ENCODE measurements around the gene DDX10.
"Not testable (repeated sequence)": the region's sequence is repeated elsewhere in the genome, so short reads cannot be mapped to it uniquely, and the experiment has no call there.

The DDX10 gene

DNA sequence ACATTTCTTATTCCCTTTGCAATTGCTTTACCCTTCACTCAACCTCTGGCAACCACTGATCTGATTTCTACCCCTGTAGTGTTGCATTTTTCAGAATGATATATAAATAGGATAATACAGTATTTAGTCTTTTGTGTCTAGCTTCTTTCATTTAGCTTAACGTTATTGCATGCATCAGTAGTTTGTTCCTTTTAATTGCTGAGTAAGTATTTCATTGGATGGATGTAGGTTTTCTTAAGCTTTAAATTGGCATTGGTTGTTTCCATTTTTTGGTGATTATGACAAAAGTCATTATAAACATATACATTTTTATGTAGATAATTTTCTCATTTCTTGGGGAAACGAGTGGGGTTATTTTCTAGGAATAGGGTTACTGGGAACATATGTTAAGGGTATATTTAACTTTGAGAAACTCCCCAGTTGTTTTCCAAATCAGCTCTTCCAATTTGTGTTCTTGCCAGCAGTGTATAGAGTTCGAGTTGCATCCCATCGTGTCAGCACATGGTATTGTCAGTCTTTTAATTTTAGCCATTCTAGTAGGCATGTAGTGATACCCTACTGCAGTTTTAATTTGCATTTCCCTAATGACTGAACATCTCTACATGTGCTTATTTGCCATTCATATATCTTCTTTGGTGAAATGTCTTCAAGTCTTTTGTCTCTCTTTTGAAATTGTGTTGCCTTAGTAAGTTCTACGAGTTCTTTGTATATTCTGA, 60.3 kb downstream of the DDX10 start:
- no peak for ATAC-seq

GRCh38 chr11:108726077-108726800, 61.4 kb downstream of the DDX10 start:
- ATAC-seq = no peak

- ATAC-seq = peak; percentile 53 to 84
Measured at GRCh38 chr11:108727665-108728064, 62.8 kb downstream of the DDX10 start.

DNA sequence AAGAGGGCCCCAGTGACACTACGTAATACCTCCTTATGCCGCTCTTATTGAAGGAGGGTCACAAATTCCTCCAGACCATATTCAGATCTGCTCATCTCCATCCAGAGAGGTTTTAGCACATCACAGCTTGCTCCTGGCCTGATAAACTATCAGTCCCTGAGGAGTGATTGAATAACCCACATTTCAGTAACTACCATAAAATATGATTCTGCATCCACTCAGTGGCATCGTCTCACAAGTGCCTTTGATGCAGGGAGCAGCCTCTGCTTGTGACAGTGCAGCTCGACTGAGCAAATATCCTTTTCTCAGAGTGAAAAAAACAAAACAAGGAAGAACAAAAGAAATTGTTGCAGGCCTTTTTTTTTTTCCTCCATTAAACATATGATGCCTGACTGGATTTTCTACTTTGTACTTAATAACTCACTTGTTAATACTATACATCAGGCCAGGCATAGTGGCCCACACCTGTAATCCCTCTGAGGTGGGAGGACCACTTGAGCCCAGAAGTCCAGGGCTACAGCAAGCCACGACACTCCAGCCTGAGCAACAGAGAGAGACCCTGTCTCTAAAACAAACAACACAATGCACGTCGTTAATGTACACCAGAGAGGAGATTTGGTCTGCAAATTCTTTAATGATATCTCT, 64.5 kb downstream of the DDX10 start:
- no peak for ATAC-seq

DNA sequence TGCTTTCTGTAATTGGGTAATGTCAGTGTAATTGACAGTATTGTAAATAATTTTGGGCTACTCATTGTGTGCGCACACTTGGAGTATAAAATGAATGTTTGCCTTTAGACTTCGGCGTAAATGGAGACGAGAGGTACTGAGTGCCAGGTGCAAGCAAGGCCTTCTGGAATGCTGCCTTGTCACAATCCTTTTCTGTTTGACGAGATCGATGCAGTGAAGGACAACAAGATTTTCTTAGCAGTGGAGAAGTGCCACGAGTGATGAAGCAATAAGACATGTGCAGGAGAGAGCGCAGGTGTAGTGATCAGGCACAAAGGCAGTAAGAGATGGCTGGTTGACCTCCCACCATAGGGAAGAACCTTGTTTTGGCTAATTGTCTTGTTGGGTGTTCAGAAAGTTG, 67.5 kb downstream of the DDX10 start:
- no peak for ATAC-seq

DNA sequence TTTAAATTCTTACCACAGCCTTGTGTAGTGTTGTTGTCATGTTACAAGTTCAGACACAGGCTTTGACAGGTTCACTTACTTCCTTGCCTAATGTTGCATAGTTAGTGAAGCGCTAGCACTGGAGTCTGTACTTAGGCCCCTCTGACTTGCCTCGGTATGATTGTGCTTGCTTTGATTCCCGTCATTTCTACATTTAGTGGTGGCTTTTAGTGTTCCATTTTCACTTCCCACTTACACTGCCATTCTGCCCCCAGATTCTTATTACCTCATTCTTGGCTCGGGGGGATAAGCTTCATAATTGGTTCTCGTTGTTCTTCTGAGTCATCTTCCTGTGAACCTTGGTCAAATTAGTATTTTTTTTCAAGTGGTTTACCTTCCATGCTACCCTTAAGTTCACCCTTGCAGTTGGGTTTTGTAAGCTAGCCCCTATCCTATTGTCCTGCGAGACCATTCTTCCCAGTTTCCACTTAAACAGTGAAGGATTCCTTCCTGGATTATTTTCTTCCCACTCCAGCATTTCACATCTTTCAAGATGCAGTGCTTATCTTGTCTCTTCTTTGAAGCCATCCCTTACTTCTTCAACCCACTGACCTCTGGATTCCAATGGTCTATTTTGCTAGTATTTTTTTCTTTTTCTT, 68.7 kb downstream of the DDX10 start:
- ATAC-seq = peak; percentile 97 to 99

DNA sequence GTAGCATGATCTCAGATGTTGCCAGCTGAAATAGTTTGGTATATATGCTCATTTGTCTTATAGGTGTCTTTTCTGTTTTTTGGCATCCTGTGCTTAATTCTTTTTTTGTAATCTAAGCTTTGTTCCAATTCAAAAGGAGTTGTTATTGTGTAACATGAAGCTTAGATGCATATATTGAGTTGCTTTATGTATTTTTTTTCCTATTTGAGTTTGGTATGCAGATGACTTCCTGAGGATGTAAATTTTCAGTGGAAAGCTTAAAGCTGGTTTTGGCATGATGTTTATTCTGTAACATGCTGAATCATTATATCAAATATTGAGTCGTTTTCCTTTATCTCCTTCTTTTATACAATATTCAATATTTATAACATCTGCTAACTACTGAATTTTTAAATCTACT, 69.4 kb downstream of the DDX10 start:
- ATAC-seq = no peak

DNA sequence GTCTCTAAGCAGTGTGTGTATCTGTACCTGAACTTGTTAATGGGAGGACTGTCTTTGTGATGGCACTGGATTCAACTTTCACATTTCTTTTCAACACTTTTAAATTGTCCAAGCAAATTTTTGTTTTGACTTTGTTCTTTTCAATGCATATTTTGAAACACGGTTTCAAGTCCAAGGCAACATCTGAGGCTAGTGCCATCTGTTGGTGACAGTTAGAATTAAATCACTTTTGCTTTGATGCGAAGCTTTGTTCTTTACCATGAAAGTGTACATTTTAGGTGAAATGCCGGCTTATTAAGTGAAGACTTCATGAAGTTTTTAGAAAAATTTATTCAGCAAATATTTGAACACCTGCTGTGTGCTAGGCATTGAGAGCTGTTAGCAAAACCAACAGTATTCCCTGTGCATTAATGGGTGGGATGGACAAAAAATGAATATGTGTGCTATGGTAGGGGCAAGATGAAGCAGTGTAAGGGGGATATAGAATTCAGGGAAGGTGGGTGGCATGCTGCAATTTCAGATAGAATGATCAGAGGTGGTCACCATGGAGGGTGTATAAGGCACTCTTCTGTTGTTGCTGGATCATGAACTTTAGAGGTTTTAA, 70.2 kb downstream of the DDX10 start:
- no peak for ATAC-seq

GRCh38 chr11:108740132-108740531, 75.3 kb downstream of the DDX10 start:
- not testable (repeated sequence) for ATAC-seq

- ATAC-seq = no peak
Measured at GRCh38 chr11:108743851-108744250, 79.0 kb downstream of the DDX10 start.

GRCh38 chr11:108748968-108749367, 84.1 kb downstream of the DDX10 start:
- no peak for ATAC-seq

- ATAC-seq = no peak
Measured at GRCh38 chr11:108751444-108751843, 86.6 kb downstream of the DDX10 start.

DNA sequence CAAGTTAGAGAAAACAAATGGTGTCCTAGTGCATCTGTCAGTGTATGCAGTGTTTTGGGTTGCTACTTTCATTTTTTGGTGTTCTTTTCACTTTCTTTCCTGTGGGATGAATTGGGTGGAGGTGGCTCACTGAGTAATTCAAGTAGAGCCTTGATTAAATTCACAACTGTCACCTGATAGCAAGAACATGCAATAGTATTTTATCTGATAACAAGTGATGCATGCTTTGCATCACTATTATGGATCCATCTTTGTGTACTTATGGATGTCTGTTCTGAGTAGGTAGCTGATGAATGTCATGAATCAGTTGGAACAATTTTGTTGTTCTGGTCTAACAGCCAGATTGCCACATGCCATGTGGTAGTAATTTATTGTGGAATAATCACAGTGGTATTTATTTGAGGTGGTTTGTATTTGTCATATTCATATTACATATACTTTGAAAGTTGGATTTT, 87.5 kb downstream of the DDX10 start:
- ATAC-seq = peak in 1 of 2 donors; percentile 33

- ATAC-seq = no peak
Measured at GRCh38 chr11:108754901-108755625, 90.2 kb downstream of the DDX10 start.

GRCh38 chr11:108757630-108758029, 92.8 kb downstream of the DDX10 start:
- ATAC-seq = no peak

GRCh38 chr11:108758458-108758857, 93.6 kb downstream of the DDX10 start:
- ATAC-seq = no peak

DNA sequence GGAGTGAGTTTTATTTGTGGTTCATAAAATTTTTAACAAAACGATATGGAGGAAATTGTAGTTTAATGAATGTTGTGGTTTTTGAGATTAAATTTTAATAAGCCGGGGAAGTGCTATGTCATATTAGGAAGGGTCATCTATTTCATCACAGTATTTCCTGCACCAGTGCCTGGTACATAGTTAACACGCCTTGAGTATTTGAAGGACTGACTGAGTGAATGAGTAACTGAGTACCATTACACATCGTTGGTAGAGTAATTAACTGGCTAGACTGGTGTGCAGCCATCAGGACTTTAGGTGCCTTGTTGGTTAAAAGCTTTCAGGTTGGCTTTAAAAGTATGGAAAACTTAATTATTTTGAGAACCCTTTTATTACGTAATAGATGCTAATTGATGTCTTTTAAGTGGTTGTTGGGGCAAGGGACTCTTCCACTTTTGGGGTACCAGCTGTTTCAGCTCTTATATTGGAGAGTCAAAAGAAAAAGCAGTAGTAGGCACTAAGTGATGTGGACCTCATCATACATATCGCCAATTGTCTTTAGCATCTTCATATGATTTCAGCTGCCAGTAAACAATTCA, 101.8 kb downstream of the DDX10 start:
- no peak for ATAC-seq

DNA sequence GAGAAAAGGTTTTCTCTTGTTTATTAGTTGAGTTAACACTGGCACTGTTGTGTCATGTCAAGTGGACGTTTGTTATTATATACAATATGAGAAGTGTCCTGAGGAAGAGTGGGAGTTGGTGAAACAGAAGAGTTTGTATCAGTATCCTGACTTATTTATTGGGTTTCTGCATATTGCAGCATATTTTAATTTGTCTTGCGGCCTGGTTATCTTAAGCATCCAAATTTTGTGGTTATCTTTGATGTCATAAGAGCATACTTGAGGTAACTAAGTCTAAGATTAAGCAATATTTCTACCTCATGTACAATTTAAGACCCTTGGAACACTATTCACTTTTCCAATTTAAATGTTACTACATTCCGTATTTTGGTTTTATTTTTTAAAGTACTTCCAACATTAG, 103.5 kb downstream of the DDX10 start:
- no peak for ATAC-seq

DNA sequence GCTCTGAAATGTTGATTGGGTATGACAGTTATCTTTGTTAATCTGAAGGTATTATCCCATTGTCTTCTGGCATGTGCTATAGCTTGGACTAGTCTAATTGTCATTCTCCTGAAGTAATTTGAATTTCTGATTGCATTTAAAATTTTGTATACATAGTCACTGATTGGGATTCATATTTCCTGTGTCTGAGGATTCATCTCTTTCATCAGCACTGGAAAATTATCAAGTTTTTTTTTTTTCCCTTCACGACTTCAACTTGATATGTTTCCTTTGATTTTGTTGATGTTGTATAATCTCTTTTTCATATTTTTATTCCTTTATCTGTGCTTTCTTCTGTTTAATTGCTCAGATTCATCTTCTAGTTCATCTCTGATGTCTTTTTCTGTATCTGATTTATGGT, 104.1 kb downstream of the DDX10 start:
- no peak for ATAC-seq

DNA sequence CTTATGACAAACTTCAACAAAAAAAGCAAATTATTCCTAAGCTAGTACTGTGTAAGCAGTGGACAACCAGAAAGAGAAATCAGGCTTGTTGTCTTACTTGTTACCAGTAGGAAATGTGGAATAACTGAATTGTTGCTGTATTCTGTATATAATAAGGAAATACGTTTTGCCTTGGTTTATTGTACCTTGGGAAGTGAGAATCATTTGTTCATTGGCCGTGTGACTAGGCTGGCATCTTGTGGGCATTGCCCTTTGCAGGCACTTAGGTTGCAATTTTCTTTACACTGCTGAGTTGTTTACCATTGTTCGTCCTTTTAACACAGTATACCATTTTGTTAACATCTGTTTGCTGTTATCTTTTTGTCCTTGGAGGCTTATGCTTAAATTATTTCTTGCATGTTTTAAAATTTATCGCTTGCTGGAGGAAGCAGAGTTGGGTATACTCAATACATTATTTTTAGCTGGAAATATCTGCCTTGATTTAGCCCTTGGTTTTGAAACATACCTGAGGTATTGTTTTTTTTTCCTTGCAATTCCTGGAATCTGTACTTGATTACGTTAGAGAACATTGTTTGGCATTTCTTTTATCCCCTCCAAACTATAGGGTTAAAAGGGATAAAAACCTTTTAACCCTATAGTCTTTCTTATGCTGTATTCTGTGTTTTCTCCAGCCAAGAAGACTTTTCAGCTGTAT, 109.3 kb downstream of the DDX10 start:
- no peak for ATAC-seq

DNA sequence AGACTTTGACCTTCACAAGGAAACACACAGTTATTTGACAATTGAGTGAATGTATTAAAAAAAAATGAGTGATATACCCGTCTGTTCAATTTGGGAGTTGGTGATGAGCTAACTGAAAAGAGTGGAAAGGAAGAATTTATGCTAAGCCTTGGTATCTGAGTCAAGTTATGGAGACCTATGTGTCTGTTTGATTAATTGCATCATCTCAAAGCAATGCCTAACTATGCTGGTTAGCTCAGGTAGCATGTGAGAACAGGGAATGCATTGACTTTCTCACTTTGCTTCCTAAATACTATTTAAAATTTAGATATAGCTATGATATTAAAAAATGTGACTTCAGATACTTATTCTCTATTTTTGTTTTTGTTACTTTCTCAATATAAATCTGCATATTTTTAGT, 110.5 kb downstream of the DDX10 start:
- no peak for ATAC-seq
